ENCODE results near the gene CUTA. TPM values are rescaled to one million over a fixed set of nuclear protein-coding genes. Genes with fewer than 3 reads are reported as not detected.
A peak's percentile ranks its signal among the peaks of the same experiment; 100 is the strongest.

Gene CUTA
- total RNA-seq, 1 experiment from 2014 or later = 257 TPM

GRCh38 chr6:33439956-33440648, 22.2 kb upstream of the CUTA start:
- WGBS (ENCODE audit: extremely low coverage, insufficient read length, low lambda C conversion rate) = no CpG with 5 or more reads among the region's 9 CpGs
- H2BK15ac ChIP-seq (ENCODE audit: low read depth, low read length) = no peak overlapping the region
- H3K79me2 ChIP-seq (ENCODE audit: insufficient read depth, low read length) = no peaks in the 10 kb centered on the region
- no peak overlapping the region for H3K18ac ChIP-seq (ENCODE audit: insufficient read length, low read depth, low read length)
- H2AK5ac ChIP-seq (ENCODE audit: insufficient read length, low read length) = no peak overlapping the region
- Mint-ChIP-seq H3K27me3 (ENCODE audit: low read depth) (no peaks in the 10 kb centered on the region), H3K36me3 (ENCODE audit: insufficient read depth in 1 of 3, low read depth in 3 of 3) (peaks cover 78 to 96% (median 96%) of the 10 kb centered on the region in 3 experiments), H3K27ac (peak overlapping the region; percentile 48 to 86 (median 56); a peak in 5 of 7 replicates), H3K4me1 (peaks cover 4 to 6% of the 10 kb centered on the region in 2 experiments; a peak in 2 of 4 replicates), H3K4me3 (no peak overlapping the region; a peak in 1 of 5 replicates), H3K9me3 (no peaks in the 10 kb centered on the region)
- H3K23ac ChIP-seq (ENCODE audit: insufficient read length, low read depth, low read length) = no peak overlapping the region
- no peak overlapping the region for H2BK120ac ChIP-seq (ENCODE audit: low read depth, low read length, poor library complexity, severe bottlenecking)
- peaks cover 5% of the 10 kb centered on the region for H3K79me1 ChIP-seq (ENCODE audit: insufficient read depth, low read depth, low read length, poor library complexity, severe bottlenecking)
- no peak overlapping the region for H3K4me2 ChIP-seq (ENCODE audit: insufficient read depth, insufficient read length, low read length)
- no peak overlapping the region for H2BK12ac ChIP-seq (ENCODE audit: insufficient read length, low read depth, low read length)
- no peaks in the 10 kb centered on the region for H3K23me2 ChIP-seq (ENCODE audit: insufficient read length, low read depth, low read length, poor library complexity, severe bottlenecking)
- no peak overlapping the region for H2BK5ac ChIP-seq (ENCODE audit: insufficient read length, low read length)
- no peak overlapping the region for H3T11ph ChIP-seq (ENCODE audit: low read length)
- no peak overlapping the region for H3K27ac ChIP-seq (ENCODE audit: insufficient read length, low read depth, low read length)
- no peak overlapping the region for H3K14ac ChIP-seq (ENCODE audit: insufficient read depth, low read length)
- no peak overlapping the region for H3K56ac ChIP-seq (ENCODE audit: insufficient read length, low read depth, low read length)
- H2AFZ ChIP-seq (ENCODE audit: low read length) = no peak overlapping the region
- no peak overlapping the region for H4K5ac ChIP-seq (ENCODE audit: insufficient read length, low read depth, low read length)
- H4K20me1 ChIP-seq (ENCODE audit: control insufficient read depth, insufficient read depth, insufficient read length) = no peaks in the 10 kb centered on the region
- H4K8ac ChIP-seq (replicated peaks; ENCODE audit: insufficient read length, low read depth, low read length) = no peak overlapping the region
- DNase-seq = no peak
- no peak overlapping the region for H2BK20ac ChIP-seq (ENCODE audit: low read depth, low read length, poor library complexity, severe bottlenecking)
- TF ChIP-seq CTCF (conservative IDR thresholded peaks at IDR 0.05) = 0 out of 3 replicates have a peak, but pooled peaks have one; percentile 11
- H3K4me1 ChIP-seq (ENCODE audit: insufficient read depth, low read length) = no peaks in the 10 kb centered on the region
- no peak overlapping the region for H3K9ac ChIP-seq (ENCODE audit: extremely low read depth, insufficient read length, low read length)
- H3K4ac ChIP-seq (ENCODE audit: low read depth, low read length) = no peak overlapping the region
- no peaks in the 10 kb centered on the region for H3K9me3 ChIP-seq (ENCODE audit: control insufficient read depth, low read depth, low read length)
- H3K27me3 ChIP-seq (ENCODE audit: insufficient read depth, low read length) = no peaks in the 10 kb centered on the region
- no peak overlapping the region for H4K91ac ChIP-seq (ENCODE audit: insufficient read length, low read depth, low read length)

Data from H9 (cell line).